HCT116 (cell line): Measurements from ENCODE around the gene DRAM1. TPM values are rescaled to one million over a fixed set of nuclear protein-coding genes. Genes with fewer than 3 reads are reported as not detected.

Experiments used
- ATAC-seq: fragments of 200-7000 bp; cut with Tn5 transposase; 2 replicates; pipeline ENCODE4 v1.9.1; 2020; ENCODE audit warnings: mild to moderate bottlenecking, moderate library complexity
- BruUV-seq: library from RNA; stranded (reverse); fragments of 400-500 nt; replicated peaks from 2 replicates; lab custom pipeline; 2021; lab: Mats Ljungman, UMichigan
- CTCF ChIA-PET: fragments of 300-600 bp; sonication (Branson Sonifier 250); formaldehyde crosslinking; loops from one replicate; lab custom pipeline; 2021; ENCODE audit warnings: antibody characterized with exemption; lab: Charles Lee
- POLR2A ChIA-PET: fragments of 300-600, 350-600 bp; sonication (Branson Sonifier 250); formaldehyde crosslinking; loops from one replicate; lab custom pipeline; 2021; ENCODE audit warnings: antibody characterized with exemption; lab: Charles Lee
- RAD21 ChIA-PET, 2 experiments: fragments of 300-600 bp; sonication (Branson Sonifier 250); formaldehyde crosslinking; loops; one replicate each; lab custom pipeline; 2023; ENCODE audit warnings: low total read pairs in 2 of 2; ENCODE audit not compliant: uncharacterized antibody in 2 of 2, unreplicated experiment in 2 of 2, low non-redundant PET in 1 of 2; lab: Charles Lee
- DNase-seq: peaks from one replicate; pipeline ENCODE4 v3.0.0-alpha.2; 2010; ENCODE audit warnings: low read depth, low spot score
- H2AFZ ChIP-seq: fragments of 200-600 bp; shearing (Covaris generic), sonication (generic); 2 replicates; pipeline ENCODE4 v1.6.1; 2017; ENCODE audit warnings: low read depth, mixed run types, mixed read lengths, antibody characterized with exemption, low read length; ENCODE audit not compliant: poor library complexity, severe bottlenecking
- H3K27ac ChIP-seq: 2 replicates; pipeline ENCODE4 v1.5.1; 2012; ENCODE audit warnings: low read depth, low read length
- H3K27me3 ChIP-seq: fragments of 200-600 bp; sonication (generic); 2 replicates; pipeline ENCODE4 v1.6.1; 2016; ENCODE audit warnings: mixed run types, low read length, mixed read lengths; ENCODE audit not compliant: insufficient read depth
- H3K36me3 ChIP-seq, 2 experiments: fragments of 200-500 bp in 1 of 2; fragments of 200-600 bp in 1 of 2; sonication (Bioruptor generic) in 1 of 2; sonication (generic) in 1 of 2; 2 replicates each; pipeline versions ENCODE4 v1.5.1 to v1.6.1; 2014 to 2016; ENCODE audit warnings: low read length in 2 of 2, inconsistent platforms in 1 of 2, mixed read lengths in 1 of 2, mixed run types in 1 of 2; ENCODE audit not compliant: insufficient read depth in 2 of 2, control insufficient read depth in 1 of 2
- H3K4me1 ChIP-seq, 2 experiments: fragments of 200-600 bp in 1 of 2; sonication (generic) in 1 of 2; 2 replicates each; pipeline versions ENCODE4 v1.5.1 to v1.6.1; 2012 to 2017; ENCODE audit warnings: low read length in 2 of 2, inconsistent platforms in 1 of 2, mild to moderate bottlenecking in 1 of 2, mixed read lengths in 1 of 2, mixed run types in 1 of 2, moderate library complexity in 1 of 2; ENCODE audit not compliant: insufficient read depth in 2 of 2, control insufficient read depth in 1 of 2
- H3K4me2 ChIP-seq: fragments of 200-600 bp; sonication (generic); 2 replicates; pipeline ENCODE4 v1.6.1; 2017; ENCODE audit warnings: mixed run types, low read length, mixed read lengths
- H3K4me3 ChIP-seq, 2 experiments: fragments of 200-600 bp in 1 of 2; sonication (generic) in 1 of 2; replicated peaks in 1 of 2; 2 replicates each; pipeline ENCODE4 v1.5.1; 2011 to 2016; ENCODE audit warnings: low read length in 2 of 2, control low read depth in 1 of 2, low read depth in 1 of 2, mild to moderate bottlenecking in 1 of 2, mixed read lengths in 1 of 2, mixed run types in 1 of 2
- H3K79me2 ChIP-seq: fragments of 200-600 bp; sonication (generic); 2 replicates; pipeline ENCODE4 v1.6.1; 2017; ENCODE audit warnings: mild to moderate bottlenecking, mixed run types, low read length, moderate library complexity, mixed read lengths; ENCODE audit not compliant: insufficient read depth
- H3K9ac ChIP-seq: fragments of 200-600 bp; sonication (generic); 2 replicates; pipeline ENCODE4 v1.6.1; 2016; ENCODE audit warnings: low read length, mixed read lengths
- H3K9me2 ChIP-seq: fragments of 200-600 bp; sonication (generic), shearing (Covaris generic); 2 replicates; pipeline ENCODE4 v1.6.1; 2017; ENCODE audit warnings: mixed run types, mild to moderate bottlenecking, moderate library complexity; ENCODE audit not compliant: insufficient read depth
- H3K9me3 ChIP-seq, 2 experiments: fragments of 200-500 bp in 1 of 2; fragments of 200-600 bp in 1 of 2; sonication (Bioruptor generic) in 1 of 2; sonication (generic) in 1 of 2; 2 replicates each; pipeline ENCODE4 v1.6.1; 2014 to 2017; ENCODE audit warnings: low read length in 2 of 2, mixed read lengths in 2 of 2, inconsistent platforms in 1 of 2, low read depth in 1 of 2, mild to moderate bottlenecking in 1 of 2, mixed run types in 1 of 2, moderate library complexity in 1 of 2; ENCODE audit not compliant: control insufficient read depth in 1 of 2, insufficient read depth in 1 of 2
- H4K20me1 ChIP-seq: fragments of 200-600 bp; sonication (generic), shearing (Covaris generic); 2 replicates; pipeline ENCODE4 v1.6.1; 2017; ENCODE audit warnings: mixed run types, mild to moderate bottlenecking, moderate library complexity; ENCODE audit not compliant: insufficient read depth
- ATF3 ChIP-seq: IDR thresholded peaks from 2 replicates; pipeline ENCODE4 v1.6.1; 2012
- CBX3 ChIP-seq: IDR thresholded peaks from 2 replicates; pipeline ENCODE4 v1.6.1; 2012; ENCODE audit warnings: low read depth
- ELF1 ChIP-seq: IDR thresholded peaks from 2 replicates; pipeline ENCODE4 v1.6.1; 2012; ENCODE audit warnings: low read depth, borderline replicate concordance
- EZH2 ChIP-seq: fragments of 200-600 bp; sonication (generic); IDR thresholded peaks from 2 replicates; pipeline ENCODE4 v1.6.1; 2017; ENCODE audit warnings: antibody characterized with exemption, mixed run types
- FOSL1 ChIP-seq: IDR thresholded peaks from 2 replicates; pipeline ENCODE4 v1.6.1; 2012; ENCODE audit warnings: low read depth
- JUND ChIP-seq: IDR thresholded peaks from 2 replicates; pipeline ENCODE4 v1.6.1; 2012
- MAX ChIP-seq: IDR thresholded peaks from 2 replicates; pipeline ENCODE4 v1.6.1; 2012
- POLR2A ChIP-seq: IDR thresholded peaks from 2 replicates; pipeline ENCODE4 v1.7.0; 2011; ENCODE audit warnings: borderline replicate concordance; ENCODE audit not compliant: insufficient read depth, insufficient read length; ENCODE audit errors: extremely low read depth
- RAD21 ChIP-seq: IDR thresholded peaks from 2 replicates; pipeline ENCODE4 v1.6.1; 2012; ENCODE audit warnings: low read depth, mild to moderate bottlenecking
- SP1 ChIP-seq: IDR thresholded peaks from 2 replicates; pipeline ENCODE4 v1.6.1; 2012; ENCODE audit warnings: low read depth
- SRF ChIP-seq: IDR thresholded peaks from 2 replicates; pipeline ENCODE4 v1.6.1; 2012; ENCODE audit warnings: low read depth
- TCF7L2 ChIP-seq: IDR thresholded peaks from 2 replicates; pipeline ENCODE4 v1.7.0; 2011; ENCODE audit warnings: borderline replicate concordance, inconsistent platforms; ENCODE audit not compliant: insufficient read depth, insufficient read length; ENCODE audit errors: extremely low read depth
- YY1 ChIP-seq: IDR thresholded peaks from 2 replicates; pipeline ENCODE4 v1.6.1; 2011; ENCODE audit warnings: low read length, low read depth, moderate library complexity, mild to moderate bottlenecking; ENCODE audit not compliant: insufficient replicate concordance; ENCODE audit errors: extremely low read depth
- intact Hi-C: fragments of 100-400 bp; cut with micrococcal nuclease; formaldehyde crosslinking; loops from 2 replicates; pipeline ENCODE4 v1.10.0; 2022
- total RNA-seq: library from RNA; stranded (reverse); gene quantifications from one replicate; pipeline ENCODE4 v1.2.1, GENCODE V29; 2021; ENCODE audit not compliant: unreplicated experiment
- TF ChIP-seq, protein P1 (sequence below): IDR thresholded peaks from 2 replicates; pipeline ENCODE4 v1.6.1; 2012; ENCODE audit warnings: low read depth
- TF ChIP-seq, protein P2 (sequence below): IDR thresholded peaks from 2 replicates; pipeline ENCODE4 v1.6.1; 2011; ENCODE audit warnings: mild to moderate bottlenecking, low read length, moderate library complexity; ENCODE audit not compliant: insufficient replicate concordance; ENCODE audit errors: extremely low read depth

The DRAM1 gene
- total RNA-seq, 1 experiment from 2014 or later = 20.3 TPM

- Histone ChIP-seq H3K79me2 (no peaks in the 10 kb centered on the region), H2AFZ (no peak overlapping the region), H3K36me3 (no peaks in the 10 kb centered on the region), H3K9me2 (no peaks in the 10 kb centered on the region), H3K9ac (no peak overlapping the region), H3K9me3 (no peaks in the 10 kb centered on the region), H3K27me3 (no peaks in the 10 kb centered on the region), H3K4me3 (no peak overlapping the region), H3K27ac (no peak overlapping the region), H3K4me2 (no peak overlapping the region), H4K20me1 (no peaks in the 10 kb centered on the region), H3K4me1 (peaks cover 3 to 7% of the 10 kb centered on the region in 2 experiments; a peak in 2 of 4 replicates)
- no TSS peak for BruUV-seq
- no peak for ATAC-seq
- ChIA-PET RAD21 (no interaction called here), POLR2A (no interaction called here), CTCF (interaction anchor here (0.7 kb wide), 1 partner anchor 13 kb away, joined by 4 read pairs; no protein-coding TSS in a partner anchor)
- no peak for DNase-seq
- no peak for TF ChIP-seq EZH2
- no peak for TF ChIP-seq ATF3
- no peak for TF ChIP-seq POLR2A
- no peak for TF ChIP-seq RAD21
- intact Hi-C loops = no loop called here
Observed at GRCh38 chr12:101889211-101889752, 11.9 kb downstream of the DRAM1 start.

DNA sequence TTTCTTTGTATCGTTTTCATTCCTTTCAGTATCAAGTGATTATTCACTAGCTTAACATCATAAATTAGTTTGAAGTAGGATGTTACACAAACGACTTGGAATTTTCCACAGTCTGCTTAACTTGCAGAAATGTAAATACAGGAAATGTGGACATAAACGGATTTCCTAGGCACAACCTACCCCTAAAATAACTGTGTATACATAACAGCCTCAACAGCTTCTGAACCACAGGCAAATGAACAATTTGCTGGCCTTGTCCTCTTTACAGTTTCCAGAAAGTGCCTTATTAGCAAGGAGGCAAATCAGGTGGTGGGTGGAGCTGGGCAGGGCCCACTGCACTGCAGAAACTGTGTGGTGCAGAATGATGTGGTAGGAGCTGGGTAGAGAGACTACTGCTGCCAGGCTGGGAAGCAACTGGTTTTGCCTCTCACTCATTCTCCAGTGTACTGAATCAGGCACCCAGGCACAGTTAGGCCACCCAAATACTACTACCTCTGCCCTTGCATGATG lies 14.1 kb downstream of the DRAM1 start:
- no peaks in the 10 kb centered on the region for H3K36me3 ChIP-seq
- H3K4me2 ChIP-seq = no peak overlapping the region
- BruUV-seq = no TSS peak
- intact Hi-C loops = no loop called here
- H2AFZ ChIP-seq = no peak overlapping the region
- H3K79me2 ChIP-seq = no peaks in the 10 kb centered on the region
- no peaks in the 10 kb centered on the region for H3K9me2 ChIP-seq
- ChIA-PET CTCF (no interaction called here), RAD21 (no interaction called here), POLR2A (no interaction called here)
- ATAC-seq (no peak), DNase-seq (no peak)
- H3K9me3 ChIP-seq = no peaks in the 10 kb centered on the region
- no peaks in the 10 kb centered on the region for H3K27me3 ChIP-seq
- H3K9ac ChIP-seq = no peak overlapping the region
- no peak overlapping the region for H3K4me3 ChIP-seq
- no peaks in the 10 kb centered on the region for H4K20me1 ChIP-seq
- no peak overlapping the region for H3K27ac ChIP-seq
- TF ChIP-seq ELF1 = no peak
- no peak for TF ChIP-seq MAX
- no peak for TF ChIP-seq TCF7L2
- TF ChIP-seq SRF = no peak
- TF ChIP-seq RAD21 = no peak
- no peak for TF ChIP-seq JUND
- no peak for TF ChIP-seq CBX3
- TF ChIP-seq SP1 = no peak
- TF ChIP-seq, protein P1, sequence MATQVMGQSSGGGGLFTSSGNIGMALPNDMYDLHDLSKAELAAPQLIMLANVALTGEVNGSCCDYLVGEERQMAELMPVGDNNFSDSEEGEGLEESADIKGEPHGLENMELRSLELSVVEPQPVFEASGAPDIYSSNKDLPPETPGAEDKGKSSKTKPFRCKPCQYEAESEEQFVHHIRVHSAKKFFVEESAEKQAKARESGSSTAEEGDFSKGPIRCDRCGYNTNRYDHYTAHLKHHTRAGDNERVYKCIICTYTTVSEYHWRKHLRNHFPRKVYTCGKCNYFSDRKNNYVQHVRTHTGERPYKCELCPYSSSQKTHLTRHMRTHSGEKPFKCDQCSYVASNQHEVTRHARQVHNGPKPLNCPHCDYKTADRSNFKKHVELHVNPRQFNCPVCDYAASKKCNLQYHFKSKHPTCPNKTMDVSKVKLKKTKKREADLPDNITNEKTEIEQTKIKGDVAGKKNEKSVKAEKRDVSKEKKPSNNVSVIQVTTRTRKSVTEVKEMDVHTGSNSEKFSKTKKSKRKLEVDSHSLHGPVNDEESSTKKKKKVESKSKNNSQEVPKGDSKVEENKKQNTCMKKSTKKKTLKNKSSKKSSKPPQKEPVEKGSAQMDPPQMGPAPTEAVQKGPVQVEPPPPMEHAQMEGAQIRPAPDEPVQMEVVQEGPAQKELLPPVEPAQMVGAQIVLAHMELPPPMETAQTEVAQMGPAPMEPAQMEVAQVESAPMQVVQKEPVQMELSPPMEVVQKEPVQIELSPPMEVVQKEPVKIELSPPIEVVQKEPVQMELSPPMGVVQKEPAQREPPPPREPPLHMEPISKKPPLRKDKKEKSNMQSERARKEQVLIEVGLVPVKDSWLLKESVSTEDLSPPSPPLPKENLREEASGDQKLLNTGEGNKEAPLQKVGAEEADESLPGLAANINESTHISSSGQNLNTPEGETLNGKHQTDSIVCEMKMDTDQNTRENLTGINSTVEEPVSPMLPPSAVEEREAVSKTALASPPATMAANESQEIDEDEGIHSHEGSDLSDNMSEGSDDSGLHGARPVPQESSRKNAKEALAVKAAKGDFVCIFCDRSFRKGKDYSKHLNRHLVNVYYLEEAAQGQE = no peak
- TF ChIP-seq YY1 = no peak
- TF ChIP-seq, protein P2, sequence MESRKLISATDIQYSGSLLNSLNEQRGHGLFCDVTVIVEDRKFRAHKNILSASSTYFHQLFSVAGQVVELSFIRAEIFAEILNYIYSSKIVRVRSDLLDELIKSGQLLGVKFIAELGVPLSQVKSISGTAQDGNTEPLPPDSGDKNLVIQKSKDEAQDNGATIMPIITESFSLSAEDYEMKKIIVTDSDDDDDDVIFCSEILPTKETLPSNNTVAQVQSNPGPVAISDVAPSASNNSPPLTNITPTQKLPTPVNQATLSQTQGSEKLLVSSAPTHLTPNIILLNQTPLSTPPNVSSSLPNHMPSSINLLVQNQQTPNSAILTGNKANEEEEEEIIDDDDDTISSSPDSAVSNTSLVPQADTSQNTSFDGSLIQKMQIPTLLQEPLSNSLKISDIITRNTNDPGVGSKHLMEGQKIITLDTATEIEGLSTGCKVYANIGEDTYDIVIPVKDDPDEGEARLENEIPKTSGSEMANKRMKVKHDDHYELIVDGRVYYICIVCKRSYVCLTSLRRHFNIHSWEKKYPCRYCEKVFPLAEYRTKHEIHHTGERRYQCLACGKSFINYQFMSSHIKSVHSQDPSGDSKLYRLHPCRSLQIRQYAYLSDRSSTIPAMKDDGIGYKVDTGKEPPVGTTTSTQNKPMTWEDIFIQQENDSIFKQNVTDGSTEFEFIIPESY = no peak
- TF ChIP-seq FOSL1 = no peak
- H3K4me1 ChIP-seq = peaks cover 12 to 18% of the 10 kb centered on the region in 2 experiments; a peak in 3 of 4 replicates
